GM19372 (cell line): Measurements from ENCODE around the gene CLCN1.

Source experiments
- ATAC-seq: cut with Tn5 transposase; IDR thresholded peaks from one replicate; pipeline ENCODE4 v1.9.1; 2021; ENCODE audit warnings: mild to moderate bottlenecking, low read depth, moderate library complexity; ENCODE audit not compliant: unreplicated experiment

CLCN1 gene

GRCh38 chr7:143290293-143290692 is 25.6 kb upstream of the CLCN1 start:
- ATAC-seq: no peak

- no peak for ATAC-seq
Observed at GRCh38 chr7:143292876-143293275, 23.0 kb upstream of the CLCN1 start.

- no peak for ATAC-seq
Observed at GRCh38 chr7:143295870-143296269, 20.0 kb upstream of the CLCN1 start.

GRCh38 chr7:143296686-143297085 is 19.2 kb upstream of the CLCN1 start:
- ATAC-seq: no peak

- ATAC-seq: no peak
Observed at GRCh38 chr7:143299346-143299745, 16.6 kb upstream of the CLCN1 start.

GRCh38 chr7:143299840-143300239 is 16.1 kb upstream of the CLCN1 start:
- ATAC-seq: no peak

GRCh38 chr7:143300959-143301935 is 14.7 kb upstream of the CLCN1 start:
- ATAC-seq: no peak

- ATAC-seq: no peak
Observed at GRCh38 chr7:143303733-143304132, 12.2 kb upstream of the CLCN1 start.

- no peak for ATAC-seq
Observed at GRCh38 chr7:143304938-143305337, 11.0 kb upstream of the CLCN1 start.

- ATAC-seq: no peak
Observed at GRCh38 chr7:143305423-143306070, 10.4 kb upstream of the CLCN1 start.

- ATAC-seq: no peak
Observed at GRCh38 chr7:143308632-143309031, 7.3 kb upstream of the CLCN1 start.

GRCh38 chr7:143314127-143314526 is 1.8 kb upstream of the CLCN1 start:
- no peak for ATAC-seq

- ATAC-seq: no peak
Observed at GRCh38 chr7:143316492-143316891, 581 bp downstream of the CLCN1 start.

- ATAC-seq: no peak
Observed at GRCh38 chr7:143318661-143319060, 2.8 kb downstream of the CLCN1 start.

- ATAC-seq: no peak
Observed at GRCh38 chr7:143320620-143321019, 4.7 kb downstream of the CLCN1 start.

GRCh38 chr7:143321242-143321641 is 5.3 kb downstream of the CLCN1 start:
- no peak for ATAC-seq

GRCh38 chr7:143321734-143322133 is 5.8 kb downstream of the CLCN1 start:
- ATAC-seq: no peak

GRCh38 chr7:143322760-143323633 is 7.1 kb downstream of the CLCN1 start:
- ATAC-seq: no peak

GRCh38 chr7:143323653-143324052 is 7.7 kb downstream of the CLCN1 start:
- ATAC-seq: no peak

- ATAC-seq: no peak
Observed at GRCh38 chr7:143325240-143325639, 9.3 kb downstream of the CLCN1 start.

- ATAC-seq: no peak
Observed at GRCh38 chr7:143327903-143328302, 12.0 kb downstream of the CLCN1 start.
